ENCODE results near the gene BACH2. TPM values are rescaled to one million over a fixed set of nuclear protein-coding genes. Genes with fewer than 3 reads are reported as not detected.
A peak's percentile ranks its signal among the peaks of the same experiment; 100 is the strongest.

BACH2 gene
- total RNA-seq, 1 donor: 13.2 TPM

- DNase-seq (ENCODE audit: low read depth in 2 of 3, low spot score in 2 of 3): no peak
Measured at GRCh38 chr6:89887452-89888137, 409.0 kb downstream of the BACH2 start.

GRCh38 chr6:89886378-89887120, 410.1 kb downstream of the BACH2 start:
- DNase-seq (ENCODE audit: low read depth in 2 of 3, low spot score in 2 of 3): no peak

Small RNA genes within 50 kb of the gene (small RNA-seq; reads per million reads assigned to genes)
- gene MIR4464 (2.0 reads per million, percentile 67 among the genes with 10 or more reads in this experiment), gene RF00019 (not detected), gene RN7SKP110 (not detected)
